GM20431 (cell line): Measurements from ENCODE around the gene CNDP2.

Experiments
- in situ Hi-C: fragments of 300-500 bp; cut with MseI, MboI; formaldehyde crosslinking; loops from one replicate; pipeline ENCODE4 v1.15.0; 2020; ENCODE audit warnings: low sequenced_read_pairs; ENCODE audit not compliant: unreplicated experiment

Gene CNDP2

GRCh38 chr18:74551936-74552555 lies 55.9 kb downstream of the CNDP2 start:
- in situ Hi-C loops, result loop anchor here (10.0 to 25.0 kb wide), 2 partner anchors 197 to 365 kb away; no protein-coding TSS in a partner anchor

- in situ Hi-C loops, result loop anchor here (10.0 to 25.0 kb wide), 2 partner anchors 201 to 369 kb away; no protein-coding TSS in a partner anchor
These were observed 60.0 kb downstream of the CNDP2 start for GRCh38 chr18:74556126-74556525.

GRCh38 chr18:74558096-74558495 lies 61.9 kb downstream of the CNDP2 start:
- in situ Hi-C loops, result loop anchor here (10.0 to 25.0 kb wide), 2 partner anchors 203 to 371 kb away; no protein-coding TSS in a partner anchor

- in situ Hi-C loops, result loop anchor here (25.0 kb wide), 1 partner anchor 375 kb away; no protein-coding TSS in a partner anchor
These were observed 66.1 kb downstream of the CNDP2 start for GRCh38 chr18:74562131-74562730.

GRCh38 chr18:74562775-74563174 lies 66.6 kb downstream of the CNDP2 start:
- in situ Hi-C loops, result loop anchor here (25.0 kb wide), 1 partner anchor 375 kb away; no protein-coding TSS in a partner anchor

- in situ Hi-C loops, result loop anchor here (25.0 kb wide), 1 partner anchor 377 kb away; no protein-coding TSS in a partner anchor
These were observed 67.8 kb downstream of the CNDP2 start for GRCh38 chr18:74563999-74564398.

GRCh38 chr18:74565164-74565563 lies 69.0 kb downstream of the CNDP2 start:
- in situ Hi-C loops, result loop anchor here (25.0 kb wide), 1 partner anchor 378 kb away; no protein-coding TSS in a partner anchor

- in situ Hi-C loops, result loop anchor here (25.0 kb wide), 1 partner anchor 379 kb away; no protein-coding TSS in a partner anchor
These were observed 69.8 kb downstream of the CNDP2 start for GRCh38 chr18:74565993-74566392.

GRCh38 chr18:74567822-74568221 lies 71.7 kb downstream of the CNDP2 start:
- in situ Hi-C loops, result loop anchor here (25.0 kb wide), 1 partner anchor 381 kb away; no protein-coding TSS in a partner anchor

GRCh38 chr18:74569401-74569800 lies 73.2 kb downstream of the CNDP2 start:
- in situ Hi-C loops, result loop anchor here (25.0 kb wide), 1 partner anchor 382 kb away; no protein-coding TSS in a partner anchor

GRCh38 chr18:74570266-74570665 lies 74.1 kb downstream of the CNDP2 start:
- in situ Hi-C loops, result loop anchor here (25.0 kb wide), 1 partner anchor 383 kb away; no protein-coding TSS in a partner anchor

GRCh38 chr18:74571895-74572680 lies 75.9 kb downstream of the CNDP2 start:
- in situ Hi-C loops, result loop anchor here (25.0 kb wide), 1 partner anchor 385 kb away; no protein-coding TSS in a partner anchor

- in situ Hi-C loops, result loop anchor here (25.0 kb wide), 1 partner anchor 386 kb away; no protein-coding TSS in a partner anchor
These were observed 76.9 kb downstream of the CNDP2 start for GRCh38 chr18:74573053-74573452.
